ENCODE data around the gene TTLL4.
A peak's percentile ranks its signal among the peaks of the same experiment; 100 is the strongest.

Gene TTLL4

DNA sequence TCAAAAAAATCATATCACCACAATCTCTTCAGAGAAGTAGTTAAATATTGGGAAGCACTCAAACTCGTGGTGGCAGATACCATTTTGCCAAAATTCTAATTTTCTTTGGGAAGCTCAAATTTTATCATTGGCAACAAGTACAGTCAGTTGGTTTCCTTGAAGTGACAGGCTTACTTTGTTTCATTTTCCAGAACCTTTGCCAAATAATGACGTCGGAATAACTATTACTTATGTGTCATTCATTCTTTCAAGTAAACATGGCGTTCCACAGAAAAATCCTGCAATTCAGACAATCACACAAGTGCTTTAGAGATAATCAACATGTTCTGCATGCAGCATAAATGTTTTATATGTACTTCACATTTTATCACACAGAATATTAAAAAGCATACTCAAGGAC is 5.4 kb downstream of the TTLL4 start:
- Histone ChIP-seq H3K9ac (ENCODE audit: low read length) (no peak overlapping the region), H3K14ac (ENCODE audit: low read length in 2 of 2) (no peak overlapping the region), H3K4me3 (ENCODE audit: insufficient read depth in 1 of 2, low read depth in 1 of 2, low read length in 2 of 2) (no peak overlapping the region), H4K8ac (ENCODE audit: low read length) (no peak overlapping the region), H2BK5ac (ENCODE audit: low read depth, low read length, poor library complexity, severe bottlenecking) (no peak overlapping the region), H2AK5ac (ENCODE audit: low read length, severe bottlenecking) (no peak overlapping the region), H4K91ac (ENCODE audit: low read length) (no peak overlapping the region), H2BK12ac (ENCODE audit: low read length in 2 of 2) (no peak overlapping the region), H3K18ac (ENCODE audit: low read depth in 1 of 2, low read length in 2 of 2) (no peak overlapping the region), H3K79me1 (replicated peaks; ENCODE audit: low read length, poor library complexity, severe bottlenecking) (peaks cover 24% of the 10 kb centered on the region), H2BK15ac (ENCODE audit: low read depth, poor library complexity, severe bottlenecking) (no peak overlapping the region), H3K27me3 (ENCODE audit: control insufficient read depth in 1 of 2, insufficient read depth in 1 of 2, low read length in 2 of 2) (no peaks in the 10 kb centered on the region), H3K4ac (ENCODE audit: low read depth in 1 of 2, low read length in 2 of 2) (no peak overlapping the region), H3K9me3 (ENCODE audit: control insufficient read depth, low read length) (no peaks in the 10 kb centered on the region), H3K4me1 (ENCODE audit: control insufficient read depth, insufficient read depth, low read depth, low read length) (peaks cover 8% of the 10 kb centered on the region), H3K4me2 (ENCODE audit: low read length, poor library complexity, severe bottlenecking) (no peak overlapping the region), H3K23ac (ENCODE audit: low read length in 2 of 2) (no peak overlapping the region), H2AFZ (ENCODE audit: low read depth, low read length) (no peak overlapping the region), H3K36me3 (ENCODE audit: control insufficient read depth in 1 of 2, insufficient read depth in 2 of 2, low read depth in 1 of 2, low read length in 2 of 2) (peaks cover 0 to 11% of the 10 kb centered on the region in 2 experiments), H2BK120ac (ENCODE audit: low read depth, low read length) (no peak overlapping the region), H3K27ac (ENCODE audit: low read length, poor library complexity, severe bottlenecking) (no peak overlapping the region)
- 94% methylated on average over 4 of the region's 4 CpGs for WGBS
- no peak for DNase-seq

DNA sequence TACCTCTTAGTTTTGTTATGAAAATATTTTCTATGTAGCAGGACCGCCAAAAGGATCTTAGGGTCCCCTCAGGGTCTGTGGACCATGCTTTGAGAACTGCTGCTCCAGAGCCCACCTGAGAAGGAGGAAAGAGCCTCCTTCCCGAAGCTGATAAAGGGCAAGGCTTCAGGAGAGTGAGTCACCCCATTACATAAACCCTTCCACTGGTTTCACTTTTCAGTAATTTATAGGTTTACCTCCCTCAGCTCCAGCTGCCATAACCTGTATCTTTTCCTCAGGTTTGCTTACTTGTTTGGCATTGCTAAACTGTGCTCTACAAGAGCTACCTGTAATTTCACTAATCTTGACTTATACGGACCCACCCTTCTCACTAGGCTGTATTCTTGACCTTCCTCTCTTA is 6.6 kb downstream of the TTLL4 start:
- no peak overlapping the region for H2BK5ac ChIP-seq (ENCODE audit: low read depth, low read length, poor library complexity, severe bottlenecking)
- H4K91ac ChIP-seq (ENCODE audit: low read length) = no peak overlapping the region
- no peak overlapping the region for H3K4me3 ChIP-seq (ENCODE audit: insufficient read depth in 1 of 2, low read depth in 1 of 2, low read length in 2 of 2)
- H3K79me1 ChIP-seq (replicated peaks; ENCODE audit: low read length, poor library complexity, severe bottlenecking) = peaks cover 24% of the 10 kb centered on the region
- no peaks in the 10 kb centered on the region for H3K27me3 ChIP-seq (ENCODE audit: control insufficient read depth in 1 of 2, insufficient read depth in 1 of 2, low read length in 2 of 2)
- H2BK12ac ChIP-seq (ENCODE audit: low read length in 2 of 2) = no peak overlapping the region
- no peak overlapping the region for H4K8ac ChIP-seq (ENCODE audit: low read length)
- no peak overlapping the region for H2AK5ac ChIP-seq (ENCODE audit: low read length, severe bottlenecking)
- no peak overlapping the region for H3K4ac ChIP-seq (ENCODE audit: low read depth in 1 of 2, low read length in 2 of 2)
- peak; percentile 45 for DNase-seq
- peaks cover 7% of the 10 kb centered on the region for H3K4me1 ChIP-seq (ENCODE audit: control insufficient read depth, insufficient read depth, low read depth, low read length)
- no peak overlapping the region for H2AFZ ChIP-seq (ENCODE audit: low read depth, low read length)
- no peaks in the 10 kb centered on the region for H3K9me3 ChIP-seq (ENCODE audit: control insufficient read depth, low read length)
- H3K27ac ChIP-seq (ENCODE audit: low read length, poor library complexity, severe bottlenecking) = no peak overlapping the region
- WGBS = 78% methylated on average over 2 of the region's 3 CpGs
- H2BK15ac ChIP-seq (ENCODE audit: low read depth, poor library complexity, severe bottlenecking) = no peak overlapping the region
- H3K4me2 ChIP-seq (ENCODE audit: low read length, poor library complexity, severe bottlenecking) = no peak overlapping the region
- no peak overlapping the region for H3K18ac ChIP-seq (ENCODE audit: low read depth in 1 of 2, low read length in 2 of 2)
- H3K36me3 ChIP-seq (ENCODE audit: control insufficient read depth in 1 of 2, insufficient read depth in 2 of 2, low read depth in 1 of 2, low read length in 2 of 2) = peaks cover 0 to 11% of the 10 kb centered on the region in 2 experiments
- no peak overlapping the region for H3K23ac ChIP-seq (ENCODE audit: low read length in 2 of 2)
- H2BK120ac ChIP-seq (ENCODE audit: low read depth, low read length) = no peak overlapping the region
- no peak overlapping the region for H3K14ac ChIP-seq (ENCODE audit: low read length in 2 of 2)
- H3K9ac ChIP-seq (ENCODE audit: low read length) = no peak overlapping the region

DNA sequence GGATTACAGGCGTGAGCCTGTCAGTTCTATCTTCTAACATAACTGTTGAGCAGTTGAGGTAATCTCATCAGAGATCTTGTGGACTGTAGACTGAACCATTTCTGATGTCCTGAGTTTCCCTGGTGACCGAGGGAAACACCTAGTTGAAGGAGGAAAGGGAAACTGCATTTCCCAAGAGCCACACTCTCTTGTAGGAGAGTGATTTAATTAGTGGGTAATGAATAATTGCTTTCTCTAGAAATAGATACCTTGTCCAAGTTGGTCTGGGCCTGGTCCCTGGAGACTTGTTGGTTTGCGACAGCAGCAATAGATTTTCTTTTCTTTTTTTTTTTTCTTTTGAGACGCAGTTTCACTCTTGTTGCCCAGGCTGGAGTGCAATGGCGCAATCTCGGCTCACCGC is 7.4 kb downstream of the TTLL4 start:
- Histone ChIP-seq H3K18ac (ENCODE audit: low read depth in 1 of 2, low read length in 2 of 2) (no peak overlapping the region), H3K27me3 (ENCODE audit: control insufficient read depth in 1 of 2, insufficient read depth in 1 of 2, low read length in 2 of 2) (no peaks in the 10 kb centered on the region), H3K4me1 (ENCODE audit: control insufficient read depth, insufficient read depth, low read depth, low read length) (peaks cover 6% of the 10 kb centered on the region), H2BK12ac (ENCODE audit: low read length in 2 of 2) (no peak overlapping the region), H3K9ac (ENCODE audit: low read length) (no peak overlapping the region), H3K79me1 (replicated peaks; ENCODE audit: low read length, poor library complexity, severe bottlenecking) (peaks cover 23% of the 10 kb centered on the region), H2BK5ac (ENCODE audit: low read depth, low read length, poor library complexity, severe bottlenecking) (no peak overlapping the region), H3K14ac (ENCODE audit: low read length in 2 of 2) (no peak overlapping the region), H3K4ac (ENCODE audit: low read depth in 1 of 2, low read length in 2 of 2) (no peak overlapping the region), H2AK5ac (ENCODE audit: low read length, severe bottlenecking) (no peak overlapping the region), H4K8ac (ENCODE audit: low read length) (no peak overlapping the region), H3K23ac (ENCODE audit: low read length in 2 of 2) (no peak overlapping the region), H2BK120ac (ENCODE audit: low read depth, low read length) (no peak overlapping the region), H3K4me3 (ENCODE audit: insufficient read depth in 1 of 2, low read depth in 1 of 2, low read length in 2 of 2) (no peak overlapping the region), H3K27ac (ENCODE audit: low read length, poor library complexity, severe bottlenecking) (no peak overlapping the region), H3K36me3 (ENCODE audit: control insufficient read depth in 1 of 2, insufficient read depth in 2 of 2, low read depth in 1 of 2, low read length in 2 of 2) (peaks cover 0 to 11% of the 10 kb centered on the region in 2 experiments), H2AFZ (ENCODE audit: low read depth, low read length) (no peak overlapping the region), H3K9me3 (ENCODE audit: control insufficient read depth, low read length) (no peaks in the 10 kb centered on the region), H4K91ac (ENCODE audit: low read length) (no peak overlapping the region), H3K4me2 (ENCODE audit: low read length, poor library complexity, severe bottlenecking) (no peak overlapping the region), H2BK15ac (ENCODE audit: low read depth, poor library complexity, severe bottlenecking) (no peak overlapping the region)
- no peak for DNase-seq
- WGBS = over 99% methylated on average over 7 of the region's 7 CpGs

DNA sequence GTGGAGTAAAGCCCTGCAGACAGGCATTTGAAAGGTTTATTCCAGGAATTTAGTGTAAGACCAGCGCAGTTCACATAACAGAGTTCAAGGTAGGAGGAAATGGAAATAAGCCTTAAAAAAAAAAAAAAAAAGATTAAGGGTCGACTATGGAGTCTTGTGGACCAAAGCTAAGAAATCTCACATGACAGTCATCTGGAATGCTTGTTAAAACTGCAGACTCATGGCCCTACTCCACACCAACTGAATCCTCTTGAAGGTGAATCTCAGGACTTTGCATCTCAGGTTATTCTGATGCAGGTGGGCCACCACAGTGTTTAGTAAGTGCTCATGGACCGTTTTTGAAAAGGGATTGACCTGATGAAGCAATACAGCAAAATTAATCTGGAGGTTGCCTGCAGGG is 8.8 kb downstream of the TTLL4 start:
- Histone ChIP-seq H3K79me1 (replicated peaks; ENCODE audit: low read length, poor library complexity, severe bottlenecking) (peaks cover 20% of the 10 kb centered on the region), H3K36me3 (ENCODE audit: control insufficient read depth in 1 of 2, insufficient read depth in 2 of 2, low read depth in 1 of 2, low read length in 2 of 2) (peaks cover 0 to 11% of the 10 kb centered on the region in 2 experiments), H3K4me3 (ENCODE audit: insufficient read depth in 1 of 2, low read depth in 1 of 2, low read length in 2 of 2) (no peak overlapping the region), H4K91ac (ENCODE audit: low read length) (no peak overlapping the region), H3K4ac (ENCODE audit: low read depth in 1 of 2, low read length in 2 of 2) (no peak overlapping the region), H3K9ac (ENCODE audit: low read length) (no peak overlapping the region), H3K4me1 (ENCODE audit: control insufficient read depth, insufficient read depth, low read depth, low read length) (peaks cover 4% of the 10 kb centered on the region), H4K8ac (ENCODE audit: low read length) (no peak overlapping the region), H2AK5ac (ENCODE audit: low read length, severe bottlenecking) (no peak overlapping the region), H3K23ac (ENCODE audit: low read length in 2 of 2) (no peak overlapping the region), H2BK15ac (ENCODE audit: low read depth, poor library complexity, severe bottlenecking) (no peak overlapping the region), H2BK5ac (ENCODE audit: low read depth, low read length, poor library complexity, severe bottlenecking) (no peak overlapping the region), H3K27ac (ENCODE audit: low read length, poor library complexity, severe bottlenecking) (no peak overlapping the region), H3K27me3 (ENCODE audit: control insufficient read depth in 1 of 2, insufficient read depth in 1 of 2, low read length in 2 of 2) (no peaks in the 10 kb centered on the region), H3K14ac (ENCODE audit: low read length in 2 of 2) (no peak overlapping the region), H2BK12ac (ENCODE audit: low read length in 2 of 2) (no peak overlapping the region), H2AFZ (ENCODE audit: low read depth, low read length) (no peak overlapping the region), H3K4me2 (ENCODE audit: low read length, poor library complexity, severe bottlenecking) (no peak overlapping the region), H2BK120ac (ENCODE audit: low read depth, low read length) (no peak overlapping the region), H3K18ac (ENCODE audit: low read depth in 1 of 2, low read length in 2 of 2) (no peak overlapping the region), H3K9me3 (ENCODE audit: control insufficient read depth, low read length) (no peaks in the 10 kb centered on the region)
- WGBS = 82% methylated on average over 3 of the region's 3 CpGs
- no peak for DNase-seq
